Caco-2 (cell line): ENCODE measurements around the gene KIF22. TPM values are rescaled to one million over a fixed set of nuclear protein-coding genes. Genes with fewer than 3 reads are reported as not detected.
A peak's percentile ranks its signal among the peaks of the same experiment; 100 is the strongest.

Experiments
- BruUV-seq: library from RNA; stranded (reverse); fragments of 400-500 nt; replicated peaks from 2 replicates; lab custom pipeline; 2021; lab: Mats Ljungman, UMichigan
- CTCF ChIA-PET: fragments of 300-600 bp; sonication (Branson Sonifier 250); formaldehyde crosslinking; loops from one replicate; lab custom pipeline; 2022; ENCODE audit warnings: antibody characterized with exemption; lab: Charles Lee
- POLR2A ChIA-PET: fragments of 300-600 bp; sonication (Branson Sonifier 250); formaldehyde crosslinking; loops from one replicate; lab custom pipeline; 2022; ENCODE audit warnings: antibody characterized with exemption; lab: Charles Lee
- DNase-seq, 2 experiments: peaks; one replicate each; pipeline versions ENCODE4 v3.0.0 to v3.0.0-alpha.2; 2020 to 2022
- H3K27me3 ChIP-seq: replicated peaks from 2 replicates; pipeline ENCODE4 v1.6.0; 2011; ENCODE audit warnings: low read length; ENCODE audit not compliant: control insufficient read depth, insufficient read depth
- H3K36me3 ChIP-seq: 2 replicates; pipeline ENCODE4 v1.5.1; 2011; ENCODE audit warnings: low read length; ENCODE audit not compliant: control insufficient read depth, insufficient read depth
- H3K4me1 ChIP-seq: fragments of 250-450 bp; sonication (Bioruptor Pico); 2 replicates; pipeline ENCODE4 v1.5.1; 2020; ENCODE audit warnings: mild to moderate bottlenecking
- H3K4me3 ChIP-seq: 2 replicates; pipeline ENCODE4 v1.5.1; 2011; ENCODE audit warnings: low read depth, mild to moderate bottlenecking, control low read depth, low read length
- H3K9me3 ChIP-seq: fragments of 250-450 bp; sonication (Bioruptor Pico); 2 replicates; pipeline ENCODE4 v1.5.1; 2020; ENCODE audit warnings: mild to moderate bottlenecking, moderate library complexity
- H3K27ac Mint-ChIP-seq: one replicate; pipeline ENCODE4 v1.8.0; 2022; ENCODE audit warnings: mixed read lengths; ENCODE audit not compliant: unreplicated experiment
- H3K27me3 Mint-ChIP-seq: one replicate; pipeline ENCODE4 v1.8.0; 2022; ENCODE audit warnings: mixed read lengths; ENCODE audit not compliant: insufficient read depth, unreplicated experiment
- H3K36me3 Mint-ChIP-seq: one replicate; pipeline ENCODE4 v1.8.0; 2022; ENCODE audit warnings: mild to moderate bottlenecking, mixed read lengths; ENCODE audit not compliant: insufficient read depth, unreplicated experiment
- H3K4me1 Mint-ChIP-seq: one replicate; pipeline ENCODE4 v1.8.0; 2022; ENCODE audit warnings: low read depth, mixed read lengths; ENCODE audit not compliant: unreplicated experiment
- H3K4me3 Mint-ChIP-seq: one replicate; pipeline ENCODE4 v1.8.0; 2022; ENCODE audit warnings: mild to moderate bottlenecking, moderate library complexity, mixed read lengths; ENCODE audit not compliant: unreplicated experiment
- H3K9me3 Mint-ChIP-seq: one replicate; pipeline ENCODE4 v1.8.0; 2022; ENCODE audit warnings: mixed read lengths; ENCODE audit not compliant: unreplicated experiment
- CTCF ChIP-seq, 2 experiments: fragments of 200-600 bp in 1 of 2; IDR thresholded peaks; 1 replicate in 1 of 2; 2 replicates in 1 of 2; pipeline versions ENCODE4 v1.5.1 to v1.8.0; 2011 to 2022; ENCODE audit warnings: antibody characterized with exemption in 1 of 2, control low read depth in 1 of 2, inconsistent platforms in 1 of 2, low read depth in 1 of 2, low read length in 1 of 2, mild to moderate bottlenecking in 1 of 2, moderate library complexity in 1 of 2; ENCODE audit not compliant: insufficient read depth in 1 of 2, severe bottlenecking in 1 of 2, unreplicated experiment in 1 of 2
- intact Hi-C: fragments of 100-400 bp; cut with micrococcal nuclease; formaldehyde crosslinking; loops from one replicate; pipeline ENCODE4 v1.10.0; 2022; ENCODE audit not compliant: unreplicated experiment
- total RNA-seq: library from RNA; stranded (reverse); gene quantifications from 2 replicates; pipeline ENCODE4 v1.2.3, GENCODE V29; 2022

The KIF22 gene
- total RNA-seq, 1 experiment from 2014 or later = 152 TPM

GRCh38 chr16:29821643-29822115, 31.1 kb downstream of the KIF22 start:
- Histone ChIP-seq H3K4me1 (peaks cover 27% of the 10 kb centered on the region), H3K36me3 (no peaks in the 10 kb centered on the region; the same call in 1 of the 2 replicates), H3K9me3 (no peaks in the 10 kb centered on the region), H3K27me3 (no peaks in the 10 kb centered on the region), H3K4me3 (no peak overlapping the region)
- Mint-ChIP-seq H3K9me3 (no peaks in the 10 kb centered on the region), H3K4me3 (no peak overlapping the region), H3K27me3 (no peaks in the 10 kb centered on the region), H3K27ac (no peak overlapping the region), H3K36me3 (peaks cover 42% of the 10 kb centered on the region), H3K4me1 (peaks cover 26% of the 10 kb centered on the region)
- intact Hi-C loops = no loop called here
- BruUV-seq = no TSS peak
- DNase-seq = no peak
- POLR2A ChIA-PET = interaction anchor here (0.6 kb wide), 2 partner anchors 15 to 152 kb away, joined by 3 to 7 read pairs; partner anchors contain the start of gene TAOK2
- TF ChIP-seq CTCF (IDR thresholded peaks at IDR 0.05; ENCODE audit: insufficient read depth in 1 of 2, low read depth in 1 of 2, low read length in 1 of 2, severe bottlenecking in 1 of 2, unreplicated experiment in 1 of 2) = no peak
- CTCF ChIA-PET = interaction anchor here (0.6 to 2.2 kb wide), 2 partner anchors 27 to 152 kb away, joined by 5 to 13 read pairs; no protein-coding TSS in a partner anchor

- Mint-ChIP-seq H3K36me3 (peaks cover 23% of the 10 kb centered on the region), H3K27ac (peak overlapping the region; percentile 53), H3K27me3 (no peaks in the 10 kb centered on the region), H3K9me3 (no peaks in the 10 kb centered on the region), H3K4me1 (peaks cover 17% of the 10 kb centered on the region), H3K4me3 (no peak overlapping the region)
- ChIA-PET POLR2A (interaction anchor here (0.5 kb wide), 1 partner anchor 75 kb away, joined by 5 read pairs; the partner anchor contains the start of gene SEZ6L2), CTCF (interaction anchor here (1.5 to 1.9 kb wide), 2 partner anchors 9 to 24 kb away, joined by 3 to 7 read pairs; partner anchors contain the start of gene PAGR1)
- no peaks in the 10 kb centered on the region for H3K27me3 ChIP-seq
- H3K9me3 ChIP-seq = no peaks in the 10 kb centered on the region
- peaks cover 49% of the 10 kb centered on the region for H3K4me1 ChIP-seq
- H3K36me3 ChIP-seq = no peaks in the 10 kb centered on the region
- H3K4me3 ChIP-seq = no peak overlapping the region
- no peak for DNase-seq
- TF ChIP-seq CTCF (IDR thresholded peaks at IDR 0.05; ENCODE audit: insufficient read depth in 1 of 2, low read depth in 1 of 2, low read length in 1 of 2, severe bottlenecking in 1 of 2, unreplicated experiment in 1 of 2) = no peak
- no TSS peak for BruUV-seq
- intact Hi-C loops = no loop called here
Observed at GRCh38 chr16:29824589-29825144, 34.1 kb downstream of the KIF22 start.

- Histone ChIP-seq H3K4me3 (no peak overlapping the region), H3K9me3 (no peaks in the 10 kb centered on the region), H3K27me3 (no peaks in the 10 kb centered on the region), H3K36me3 (no peaks in the 10 kb centered on the region), H3K4me1 (peaks cover 53% of the 10 kb centered on the region)
- POLR2A ChIA-PET = no interaction called here
- no peak for DNase-seq
- intact Hi-C loops = no loop called here
- peaks cover 21% of the 10 kb centered on the region for H3K4me1 Mint-ChIP-seq
- H3K36me3 Mint-ChIP-seq = peaks cover 27% of the 10 kb centered on the region
- no peaks in the 10 kb centered on the region for H3K27me3 Mint-ChIP-seq
- H3K27ac Mint-ChIP-seq = peak overlapping the region; percentile 53
- CTCF ChIA-PET = interaction anchor here (1.5 to 1.9 kb wide), 2 partner anchors 9 to 23 kb away, joined by 3 to 7 read pairs; partner anchors contain the start of gene PAGR1
- no peak for TF ChIP-seq CTCF (IDR thresholded peaks at IDR 0.05; ENCODE audit: insufficient read depth in 1 of 2, low read depth in 1 of 2, low read length in 1 of 2, severe bottlenecking in 1 of 2, unreplicated experiment in 1 of 2)
- no peaks in the 10 kb centered on the region for H3K9me3 Mint-ChIP-seq
- H3K4me3 Mint-ChIP-seq = no peak overlapping the region
- no TSS peak for BruUV-seq
Observed at GRCh38 chr16:29825145-29826044, 34.8 kb downstream of the KIF22 start.
